Karpas-422 (cell line): ENCODE results near the gene PDE6A. TPM values are rescaled to one million over a fixed set of nuclear protein-coding genes. Genes with fewer than 3 reads are reported as not detected.

Source experiments
- DNase-seq: peaks from one replicate; pipeline ENCODE4 v3.0.0-alpha.2; 2015
- H2AFZ ChIP-seq: fragments of 200-600 bp; sonication (generic); 2 replicates; pipeline ENCODE4 v1.6.1; 2014; ENCODE audit warnings: antibody characterized with exemption, low read length, mixed read lengths
- H3K27ac ChIP-seq: fragments of 200-600 bp; sonication (generic); 2 replicates; pipeline ENCODE4 v1.5.1; 2014; ENCODE audit warnings: mild to moderate bottlenecking, low read length, moderate library complexity
- H3K27me3 ChIP-seq: fragments of 200-600 bp; sonication (generic); 2 replicates; pipeline ENCODE4 v1.6.1; 2014; ENCODE audit warnings: low read length, mixed read lengths
- H3K36me3 ChIP-seq: fragments of 200-600 bp; sonication (generic); 2 replicates; pipeline ENCODE4 v1.6.1; 2014; ENCODE audit warnings: low read length, mixed read lengths; ENCODE audit not compliant: insufficient read depth
- H3K4me1 ChIP-seq: fragments of 200-600 bp; sonication (generic); 2 replicates; pipeline ENCODE4 v1.6.1; 2014; ENCODE audit warnings: mild to moderate bottlenecking, low read length, mixed read lengths
- H3K4me2 ChIP-seq: fragments of 200-600 bp; sonication (generic); 2 replicates; pipeline ENCODE4 v1.6.1; 2014; ENCODE audit warnings: low read length, low read depth, mild to moderate bottlenecking; ENCODE audit not compliant: poor library complexity, severe bottlenecking
- H3K4me3 ChIP-seq: fragments of 200-600 bp; sonication (generic); 2 replicates; pipeline ENCODE4 v1.5.1; 2014; ENCODE audit warnings: mild to moderate bottlenecking, antibody characterized with exemption, low read length, mixed read lengths
- H3K79me2 ChIP-seq: fragments of 200-600 bp; sonication (generic); 2 replicates; pipeline ENCODE4 v1.6.1; 2014; ENCODE audit warnings: mild to moderate bottlenecking, low read length, mixed read lengths
- H3K9ac ChIP-seq: fragments of 200-600 bp; sonication (generic); 2 replicates; pipeline ENCODE4 v1.6.0; 2014; ENCODE audit warnings: low read length
- H3K9me2 ChIP-seq: fragments of 200-600 bp; sonication (generic), shearing (Covaris generic); replicated peaks from 2 replicates; pipeline ENCODE4 v1.6.0; 2014; ENCODE audit warnings: mild to moderate bottlenecking, low read length, moderate library complexity; ENCODE audit not compliant: insufficient read depth
- H3K9me3 ChIP-seq: fragments of 300-700, 200-600 bp; sonication (generic); 2 replicates; pipeline ENCODE4 v1.6.1; 2014; ENCODE audit warnings: low read length, mixed read lengths
- H4K20me1 ChIP-seq: fragments of 200-600 bp; sonication (generic); 2 replicates; pipeline ENCODE4 v1.6.1; 2014; ENCODE audit warnings: mild to moderate bottlenecking, antibody characterized with exemption, low read length, low read depth; ENCODE audit not compliant: insufficient read depth
- total RNA-seq: library from RNA; depleted of rRNA; stranded (reverse); fragments of >200 nt; shearing (Covaris generic); gene quantifications from 2 replicates; pipeline ENCODE4 v1.2.3, GENCODE V29; 2014; ENCODE audit warnings: low replicate concordance

Gene PDE6A
- total RNA-seq, 1 experiment from 2014 or later: not detected

DNA sequence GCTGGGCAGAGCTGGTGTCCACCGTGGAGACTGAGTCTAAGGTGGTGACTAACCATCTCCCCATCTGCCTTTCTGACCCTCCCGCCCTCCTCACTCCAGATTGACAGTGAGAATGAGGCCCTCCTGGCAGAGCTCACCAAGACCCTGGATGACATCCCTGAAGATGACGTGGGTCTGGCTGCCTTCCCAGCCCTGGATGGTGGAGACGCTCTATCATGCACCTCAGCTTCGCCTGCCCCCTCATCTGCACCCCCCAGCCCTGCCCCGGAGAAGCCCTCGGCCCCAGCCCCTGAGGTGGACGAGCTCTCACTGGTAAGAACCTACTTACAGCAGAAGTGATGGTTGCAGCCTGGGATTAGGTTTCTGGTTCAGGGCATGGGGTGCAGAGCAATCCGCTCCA lies 118.0 kb downstream of the PDE6A start:
- H3K27me3 ChIP-seq: no peaks in the 10 kb centered on the region
- no peak overlapping the region for H3K9ac ChIP-seq
- H3K4me1 ChIP-seq: peaks cover 15% of the 10 kb centered on the region
- no peaks in the 10 kb centered on the region for H3K9me2 ChIP-seq
- no peak for DNase-seq
- no peaks in the 10 kb centered on the region for H4K20me1 ChIP-seq
- H3K4me2 ChIP-seq: no peak overlapping the region
- peaks cover 11% of the 10 kb centered on the region for H3K79me2 ChIP-seq
- no peaks in the 10 kb centered on the region for H3K9me3 ChIP-seq
- peaks cover 6% of the 10 kb centered on the region; the same call in 1 of the 2 replicates for H3K36me3 ChIP-seq
- no peak overlapping the region for H3K4me3 ChIP-seq
- H2AFZ ChIP-seq: no peak overlapping the region
- no peak overlapping the region for H3K27ac ChIP-seq

DNA sequence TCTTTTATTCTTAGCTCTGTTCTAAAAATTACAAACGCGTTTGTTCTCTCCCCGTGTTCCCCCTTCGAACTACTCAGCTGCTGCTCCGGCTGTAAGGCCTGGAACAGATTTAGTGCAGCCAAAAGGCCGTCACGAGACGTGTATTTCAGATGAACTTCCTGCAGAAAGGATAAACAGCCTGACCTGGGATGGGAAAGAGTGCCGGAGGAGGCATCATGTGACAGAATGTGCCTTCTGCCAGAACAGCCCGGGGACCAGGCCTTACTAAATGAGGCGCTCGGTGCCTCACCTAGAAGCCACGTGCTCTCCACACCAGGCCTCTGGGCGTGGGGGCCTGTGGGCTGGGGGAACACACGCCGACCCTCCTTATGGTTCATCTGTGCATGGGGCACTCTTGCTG lies 119.7 kb downstream of the PDE6A start:
- no peak overlapping the region for H3K9ac ChIP-seq
- H3K9me3 ChIP-seq: no peaks in the 10 kb centered on the region
- H3K4me1 ChIP-seq: no peaks in the 10 kb centered on the region
- H3K9me2 ChIP-seq: no peaks in the 10 kb centered on the region
- no peak overlapping the region for H3K4me3 ChIP-seq
- DNase-seq: no peak
- peaks cover 17% of the 10 kb centered on the region for H3K79me2 ChIP-seq
- no peaks in the 10 kb centered on the region for H4K20me1 ChIP-seq
- no peak overlapping the region for H3K4me2 ChIP-seq
- H2AFZ ChIP-seq: no peak overlapping the region
- no peak overlapping the region for H3K27ac ChIP-seq
- H3K27me3 ChIP-seq: no peaks in the 10 kb centered on the region
- H3K36me3 ChIP-seq: no peaks in the 10 kb centered on the region

DNA sequence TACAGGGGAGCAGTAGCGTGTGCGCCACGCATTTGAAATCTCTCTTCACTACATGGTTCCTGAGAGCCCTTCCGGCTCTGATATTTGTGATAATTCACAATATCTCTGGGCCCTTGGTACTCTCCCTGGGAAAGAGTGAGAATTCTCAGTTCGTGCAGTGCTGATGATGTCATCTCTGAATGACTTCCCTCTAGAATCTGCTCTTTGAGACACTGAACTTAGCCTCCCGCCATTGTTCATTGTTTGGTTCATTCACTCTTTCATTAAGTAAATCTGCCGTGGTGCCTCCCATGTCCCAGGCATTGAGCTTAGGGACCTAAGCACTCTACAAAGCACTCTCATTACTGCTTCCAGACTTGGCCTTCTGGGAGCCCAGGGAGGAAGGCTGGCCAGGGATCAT lies 120.5 kb downstream of the PDE6A start:
- no peak for DNase-seq
- no peaks in the 10 kb centered on the region for H3K4me1 ChIP-seq

DNA sequence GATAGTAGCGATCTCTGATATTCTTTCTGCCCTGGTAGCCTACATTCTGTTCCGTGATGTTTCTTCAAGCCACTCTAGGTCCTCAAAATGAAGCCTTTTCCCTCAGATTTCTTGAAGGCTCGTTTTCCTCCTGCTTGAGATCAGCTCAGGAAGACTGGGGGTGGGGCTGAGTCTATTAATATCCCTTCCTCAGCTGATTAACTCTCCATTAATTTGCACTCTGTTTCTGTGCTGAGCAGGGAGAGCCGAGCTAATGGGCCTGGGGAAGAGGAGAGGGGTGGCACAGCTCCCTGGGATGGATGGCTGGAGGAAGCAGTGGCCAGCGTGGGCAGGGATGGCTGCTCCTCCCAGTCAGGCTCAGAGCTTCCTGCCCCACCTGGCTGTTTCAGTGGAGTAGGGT lies 121.2 kb downstream of the PDE6A start:
- Histone ChIP-seq H3K9me2 (no peaks in the 10 kb centered on the region), H3K4me1 (no peaks in the 10 kb centered on the region), H2AFZ (no peak overlapping the region), H4K20me1 (no peaks in the 10 kb centered on the region), H3K27ac (no peak overlapping the region), H3K79me2 (peaks cover 32% of the 10 kb centered on the region), H3K4me2 (no peak overlapping the region), H3K36me3 (no peaks in the 10 kb centered on the region), H3K9ac (no peak overlapping the region), H3K4me3 (no peak overlapping the region), H3K27me3 (no peaks in the 10 kb centered on the region), H3K9me3 (no peaks in the 10 kb centered on the region)
- DNase-seq: no peak

More for the DNA sequence above, 120.5 kb downstream of the PDE6A start:
- Histone ChIP-seq H3K4me2 (no peak overlapping the region), H3K9me2 (no peaks in the 10 kb centered on the region), H3K9ac (no peak overlapping the region), H2AFZ (no peak overlapping the region), H3K9me3 (no peaks in the 10 kb centered on the region), H3K27ac (no peak overlapping the region), H3K27me3 (no peaks in the 10 kb centered on the region), H3K36me3 (no peaks in the 10 kb centered on the region), H4K20me1 (no peaks in the 10 kb centered on the region), H3K4me3 (no peak overlapping the region), H3K79me2 (peaks cover 25% of the 10 kb centered on the region)

DNA sequence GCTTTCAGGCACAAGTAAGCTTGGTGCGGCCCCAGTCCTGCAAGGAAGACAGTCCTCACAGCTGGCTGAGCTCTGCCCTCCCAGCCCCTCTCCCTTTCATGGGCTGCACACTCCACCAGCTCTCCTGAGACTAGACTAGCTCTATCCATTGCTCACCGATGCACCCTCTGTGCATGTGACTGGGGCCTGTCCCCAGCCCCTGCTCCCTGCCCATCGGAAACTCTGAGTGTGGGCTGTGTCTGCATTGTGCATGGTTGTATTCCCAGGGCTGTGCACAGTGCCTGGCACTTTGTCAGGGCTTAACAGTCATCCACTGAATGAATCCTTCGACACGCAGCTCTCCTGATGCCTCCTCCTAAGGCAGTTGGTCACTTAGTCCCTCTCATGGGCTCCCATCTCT lies 122.3 kb downstream of the PDE6A start:
- Histone ChIP-seq H3K27me3 (no peaks in the 10 kb centered on the region), H3K36me3 (no peaks in the 10 kb centered on the region), H3K79me2 (peaks cover 43% of the 10 kb centered on the region), H3K4me3 (no peak overlapping the region), H3K9me2 (no peaks in the 10 kb centered on the region), H3K4me2 (no peak overlapping the region), H2AFZ (no peak overlapping the region), H3K9ac (no peak overlapping the region), H3K9me3 (no peaks in the 10 kb centered on the region), H3K27ac (no peak overlapping the region), H4K20me1 (no peaks in the 10 kb centered on the region), H3K4me1 (no peaks in the 10 kb centered on the region)
- no peak for DNase-seq

DNA sequence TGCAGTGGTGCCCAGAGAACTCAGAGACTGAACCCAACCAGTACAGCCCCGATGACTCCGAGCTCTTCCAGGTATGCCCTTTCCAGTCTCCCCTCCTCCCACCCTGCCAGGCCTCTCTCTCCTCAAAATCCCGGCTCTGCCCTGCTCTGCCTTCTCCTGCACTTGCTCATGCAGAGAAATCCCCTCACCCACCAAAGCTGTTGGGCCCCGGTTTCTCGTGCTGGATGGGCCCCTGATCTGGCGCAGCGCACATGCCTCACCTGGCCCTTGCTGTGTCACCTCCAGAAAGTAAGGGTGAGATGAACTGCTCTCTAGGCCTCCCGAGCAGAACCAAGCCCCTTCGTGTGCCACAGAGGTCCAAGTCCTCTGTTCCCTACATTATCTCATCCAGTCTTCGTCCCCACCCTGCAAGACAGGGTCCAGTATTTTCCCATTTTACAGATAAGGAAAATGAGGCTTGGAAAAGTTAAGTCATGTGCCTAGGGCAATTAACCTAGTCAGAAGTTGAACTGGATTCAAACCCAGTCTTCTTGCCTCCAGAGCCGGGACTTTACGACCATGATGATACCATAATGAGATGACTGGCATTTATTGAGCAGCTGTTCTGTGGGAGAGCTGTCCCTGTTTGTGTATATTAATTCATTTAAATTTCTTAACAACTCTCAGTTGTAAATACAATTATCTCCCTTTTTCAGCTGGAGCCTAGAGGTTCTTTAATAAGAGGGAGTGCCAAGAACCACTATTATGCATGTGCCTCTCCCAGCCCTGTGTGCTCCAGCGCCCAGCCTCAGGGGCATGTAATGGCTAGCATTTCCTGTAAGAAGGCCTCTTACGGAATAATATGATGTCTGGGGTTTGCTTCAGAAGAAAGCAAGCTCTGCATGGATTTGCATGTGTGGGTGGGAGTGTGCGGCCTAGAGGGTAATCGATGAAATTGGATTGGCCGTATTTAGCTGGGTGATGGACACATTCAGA lies 123.8 kb downstream of the PDE6A start:
- no peaks in the 10 kb centered on the region for H3K4me1 ChIP-seq
- H3K79me2 ChIP-seq: peaks cover 58% of the 10 kb centered on the region
- no peak overlapping the region for H3K9ac ChIP-seq
- no peak overlapping the region for H2AFZ ChIP-seq
- H3K36me3 ChIP-seq: no peaks in the 10 kb centered on the region
- H3K27ac ChIP-seq: no peak overlapping the region
- no peak overlapping the region for H3K4me3 ChIP-seq
- no peaks in the 10 kb centered on the region for H3K27me3 ChIP-seq
- H3K4me2 ChIP-seq: no peak overlapping the region
- no peaks in the 10 kb centered on the region for H3K9me2 ChIP-seq
- H3K9me3 ChIP-seq: no peaks in the 10 kb centered on the region
- no peaks in the 10 kb centered on the region for H4K20me1 ChIP-seq
- no peak for DNase-seq

DNA sequence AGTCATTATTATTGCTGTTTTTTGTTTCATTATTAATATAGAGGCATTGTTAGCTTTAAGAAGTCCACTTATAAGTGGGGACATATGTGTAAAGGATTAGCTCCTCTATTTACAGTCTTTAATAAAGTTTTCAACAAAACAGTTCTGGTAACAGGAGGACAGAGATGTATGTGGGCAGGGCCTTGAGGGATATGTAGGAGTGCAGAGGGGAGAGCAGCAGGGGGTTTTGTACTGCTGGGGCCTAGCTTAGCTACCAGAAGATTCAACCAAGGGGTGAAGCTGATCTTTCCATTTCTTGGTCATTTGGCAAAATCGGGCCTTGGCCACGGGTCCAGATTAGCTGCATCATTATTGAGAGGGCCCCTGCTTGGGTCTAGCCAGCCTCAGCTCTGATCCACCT lies 124.6 kb downstream of the PDE6A start:
- H3K4me1 ChIP-seq: no peaks in the 10 kb centered on the region
- H3K9me2 ChIP-seq: no peaks in the 10 kb centered on the region
- H3K27ac ChIP-seq: no peak overlapping the region
- H3K9me3 ChIP-seq: no peaks in the 10 kb centered on the region
- no peak for DNase-seq
- H3K79me2 ChIP-seq: peaks cover 64% of the 10 kb centered on the region
- H2AFZ ChIP-seq: no peak overlapping the region
- H3K27me3 ChIP-seq: no peaks in the 10 kb centered on the region
- H4K20me1 ChIP-seq: no peaks in the 10 kb centered on the region
- H3K4me3 ChIP-seq: no peak overlapping the region
- no peaks in the 10 kb centered on the region for H3K36me3 ChIP-seq
- no peak overlapping the region for H3K9ac ChIP-seq
- no peak overlapping the region for H3K4me2 ChIP-seq

DNA sequence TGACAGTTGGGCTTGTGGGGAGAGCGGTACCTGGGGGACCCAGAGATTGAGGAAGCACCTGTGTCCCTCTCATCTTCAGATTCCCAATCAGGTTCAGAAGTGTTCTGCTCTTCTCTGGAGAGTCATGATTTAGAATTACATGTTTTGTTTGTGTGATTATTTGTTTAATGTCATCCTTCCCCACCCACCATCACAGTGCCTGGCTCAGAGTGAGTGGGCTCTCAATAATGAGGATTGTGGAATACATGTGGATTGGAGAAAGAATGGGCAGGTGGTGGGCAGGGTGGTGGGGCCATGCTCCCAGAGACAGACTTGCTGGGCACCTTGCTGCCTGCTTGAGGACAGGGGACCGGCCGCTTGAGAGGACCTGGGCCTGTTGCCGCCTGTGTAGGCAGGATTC lies 126.5 kb downstream of the PDE6A start:
- Histone ChIP-seq H3K4me1 (no peaks in the 10 kb centered on the region), H3K9me2 (no peaks in the 10 kb centered on the region), H3K27ac (no peak overlapping the region), H3K9me3 (no peaks in the 10 kb centered on the region), H3K36me3 (no peaks in the 10 kb centered on the region), H3K79me2 (peaks cover 79% of the 10 kb centered on the region), H3K9ac (no peak overlapping the region), H4K20me1 (no peaks in the 10 kb centered on the region), H2AFZ (no peak overlapping the region), H3K4me3 (no peak overlapping the region), H3K27me3 (no peaks in the 10 kb centered on the region), H3K4me2 (no peak overlapping the region)
- no peak for DNase-seq
